ENCODE data around the gene SAFB. TPM values are rescaled to one million over a fixed set of nuclear protein-coding genes. Genes with fewer than 3 reads are reported as not detected.

SAFB gene
- polyA plus RNA-seq, 1 of the 3 experiments (the other 2 are of a cell fraction): 90.0 TPM

DNA sequence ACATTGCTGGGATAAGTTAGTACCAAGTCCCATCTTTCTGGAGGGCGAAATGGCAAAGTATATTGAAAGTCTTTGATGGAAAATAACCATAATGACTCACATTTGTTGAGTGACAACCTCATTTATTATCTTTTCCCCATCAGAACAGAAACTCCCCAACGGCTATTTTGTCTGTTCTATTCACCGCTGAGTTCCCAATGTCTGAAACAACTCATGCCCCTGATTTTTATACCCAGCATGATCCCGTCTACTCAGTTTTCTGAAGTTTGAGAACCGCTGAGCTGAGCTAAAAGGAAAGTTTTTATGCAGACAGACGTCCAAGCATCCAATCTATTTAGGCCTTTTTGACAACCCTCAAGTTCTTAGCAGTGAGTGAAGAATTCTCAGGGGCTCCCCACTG lies 47.3 kb upstream of the SAFB start:
- Histone ChIP-seq H3K4me3 (ENCODE audit: low read depth in 2 of 2, low read length in 1 of 2) (no peak overlapping the region), H3K79me2 (ENCODE audit: insufficient read depth) (no peaks in the 10 kb centered on the region), H3K9me2 (no peaks in the 10 kb centered on the region), H3K36me3 (replicated peaks in 1 of 2; ENCODE audit: control insufficient read depth in 1 of 2, insufficient read depth in 2 of 2, low read length in 1 of 2) (no peaks in the 10 kb centered on the region), H3F3A (replicated peaks; ENCODE audit: insufficient read depth) (peaks cover 2% of the 10 kb centered on the region), H3K4me1 (ENCODE audit: control insufficient read depth in 1 of 2, insufficient read depth in 2 of 2, low read depth in 1 of 2, low read length in 1 of 2) (peaks cover 3 to 7% of the 10 kb centered on the region in 2 experiments; a peak in 1 of 4 replicates), H3K27me3 (ENCODE audit: insufficient read depth) (no peaks in the 10 kb centered on the region), H3K9me3 (no peaks in the 10 kb centered on the region), H4K20me1 (ENCODE audit: insufficient read depth) (no peaks in the 10 kb centered on the region), H3K4me2 (no peak overlapping the region), H3K9ac (no peak overlapping the region), H3K27ac (ENCODE audit: low read depth in 2 of 2, low read length in 1 of 2) (no peak overlapping the region), H2AFZ (ENCODE audit: low read depth) (no peak overlapping the region)
- ChIA-PET CTCF (interaction anchor here (1.0 kb wide), 1 partner anchor 28 kb away, joined by 4 read pairs; no protein-coding TSS in a partner anchor), POLR2A (no interaction called here)
- WGBS (ENCODE audit: low lambda C conversion rate): 78% methylated on average over 6 of the region's 6 CpGs
- TF ChIP-seq EZH2phosphoT487 (IDR thresholded peaks at IDR 0.05; ENCODE audit: borderline replicate concordance, low read depth) (no peak), NFIC (IDR thresholded peaks at IDR 0.05; ENCODE audit: borderline replicate concordance) (no peak)
- TF ChIP-seq, protein P1, sequence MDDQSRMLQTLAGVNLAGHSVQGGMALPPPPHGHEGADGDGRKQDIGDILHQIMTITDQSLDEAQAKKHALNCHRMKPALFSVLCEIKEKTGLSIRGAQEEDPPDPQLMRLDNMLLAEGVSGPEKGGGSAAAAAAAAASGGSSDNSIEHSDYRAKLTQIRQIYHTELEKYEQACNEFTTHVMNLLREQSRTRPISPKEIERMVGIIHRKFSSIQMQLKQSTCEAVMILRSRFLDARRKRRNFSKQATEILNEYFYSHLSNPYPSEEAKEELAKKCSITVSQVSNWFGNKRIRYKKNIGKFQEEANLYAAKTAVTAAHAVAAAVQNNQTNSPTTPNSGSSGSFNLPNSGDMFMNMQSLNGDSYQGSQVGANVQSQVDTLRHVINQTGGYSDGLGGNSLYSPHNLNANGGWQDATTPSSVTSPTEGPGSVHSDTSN (IDR thresholded peaks at IDR 0.05): no peak
- no peak for DNase-seq

DNA sequence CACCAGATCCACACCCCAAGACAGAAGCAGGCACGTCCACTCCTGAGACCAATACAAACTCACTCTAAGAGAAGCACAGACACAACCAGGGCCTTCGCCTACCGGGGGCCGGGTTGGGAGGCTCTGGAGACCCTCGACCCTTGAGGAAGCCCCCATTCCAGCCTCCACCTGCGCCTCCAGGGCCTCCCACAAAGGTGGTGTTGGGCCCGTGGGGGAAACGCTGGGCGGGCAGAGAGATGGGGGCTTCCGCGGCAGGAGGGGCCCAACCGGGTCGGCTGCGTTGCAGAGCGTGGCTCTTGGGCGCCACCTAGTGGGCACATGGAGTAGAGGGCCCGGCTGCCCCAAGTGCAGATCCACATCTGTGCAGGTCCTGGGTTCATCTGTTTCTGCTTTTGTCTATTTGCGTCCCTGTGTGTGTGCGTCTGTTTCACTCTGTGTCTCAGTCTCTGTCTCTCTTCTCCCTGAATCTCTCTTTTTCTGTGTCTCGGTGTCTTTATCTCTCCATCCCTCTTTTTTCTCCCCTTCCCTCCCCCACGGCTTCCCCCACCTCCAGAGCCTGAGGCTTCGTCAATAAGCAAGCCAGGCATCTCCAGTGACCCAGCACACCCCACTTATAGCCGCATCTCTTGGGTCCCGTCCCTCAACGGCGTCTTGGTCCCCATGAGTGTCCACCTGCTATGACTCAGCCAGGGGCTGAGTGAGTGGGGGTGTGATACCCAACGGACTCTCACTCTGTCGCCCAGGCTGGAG lies 44.6 kb upstream of the SAFB start:
- WGBS (ENCODE audit: low lambda C conversion rate): 18% methylated on average over 21 of the region's 28 CpGs
- POLR2A ChIA-PET: no interaction called here
- TF ChIP-seq RXRA (IDR thresholded peaks at IDR 0.05; ENCODE audit: borderline replicate concordance, low read depth) (no peak), SMC3 (IDR thresholded peaks at IDR 0.05; ENCODE audit: low read depth, low read length) (peak; percentile 67), FOXJ3 (CRISPR knock-in tag; IDR thresholded peaks at IDR 0.05) (no peak), MXI1 (IDR thresholded peaks at IDR 0.05; ENCODE audit: low read depth, low read length) (no peak), NFIC (IDR thresholded peaks at IDR 0.05; ENCODE audit: borderline replicate concordance) (no peak), RAD21 (IDR thresholded peaks at IDR 0.05; ENCODE audit: low read length) (peak; percentile 90), CHD2 (IDR thresholded peaks at IDR 0.05; ENCODE audit: low read length, partially characterized antibody) (peak; percentile 67), TAF1 (IDR thresholded peaks at IDR 0.05; ENCODE audit: borderline replicate concordance, low read depth, low read length) (no peak), TEAD4 (IDR thresholded peaks at IDR 0.05; ENCODE audit: borderline replicate concordance, insufficient read depth) (no peak), RCOR1 (IDR thresholded peaks at IDR 0.05; ENCODE audit: low read length) (0 out of 2 replicates have a peak, but pooled peaks have one; percentile 10), GATA2 (CRISPR knock-in tag; IDR thresholded peaks at IDR 0.05) (no peak), POLR2AphosphoS5 (IDR thresholded peaks at IDR 0.05; ENCODE audit: low read depth, low read length) (no peak), SIN3A (IDR thresholded peaks at IDR 0.05; ENCODE audit: borderline replicate concordance, low read depth, low read length) (no peak)
- TF ChIP-seq, protein P2, sequence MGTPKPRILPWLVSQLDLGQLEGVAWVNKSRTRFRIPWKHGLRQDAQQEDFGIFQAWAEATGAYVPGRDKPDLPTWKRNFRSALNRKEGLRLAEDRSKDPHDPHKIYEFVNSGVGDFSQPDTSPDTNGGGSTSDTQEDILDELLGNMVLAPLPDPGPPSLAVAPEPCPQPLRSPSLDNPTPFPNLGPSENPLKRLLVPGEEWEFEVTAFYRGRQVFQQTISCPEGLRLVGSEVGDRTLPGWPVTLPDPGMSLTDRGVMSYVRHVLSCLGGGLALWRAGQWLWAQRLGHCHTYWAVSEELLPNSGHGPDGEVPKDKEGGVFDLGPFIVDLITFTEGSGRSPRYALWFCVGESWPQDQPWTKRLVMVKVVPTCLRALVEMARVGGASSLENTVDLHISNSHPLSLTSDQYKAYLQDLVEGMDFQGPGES (IDR thresholded peaks at IDR 0.05; ENCODE audit: low read depth, low read length): no peak
- TF ChIP-seq, protein P1 (IDR thresholded peaks at IDR 0.05): no peak
- TF ChIP-seq, protein P3, sequence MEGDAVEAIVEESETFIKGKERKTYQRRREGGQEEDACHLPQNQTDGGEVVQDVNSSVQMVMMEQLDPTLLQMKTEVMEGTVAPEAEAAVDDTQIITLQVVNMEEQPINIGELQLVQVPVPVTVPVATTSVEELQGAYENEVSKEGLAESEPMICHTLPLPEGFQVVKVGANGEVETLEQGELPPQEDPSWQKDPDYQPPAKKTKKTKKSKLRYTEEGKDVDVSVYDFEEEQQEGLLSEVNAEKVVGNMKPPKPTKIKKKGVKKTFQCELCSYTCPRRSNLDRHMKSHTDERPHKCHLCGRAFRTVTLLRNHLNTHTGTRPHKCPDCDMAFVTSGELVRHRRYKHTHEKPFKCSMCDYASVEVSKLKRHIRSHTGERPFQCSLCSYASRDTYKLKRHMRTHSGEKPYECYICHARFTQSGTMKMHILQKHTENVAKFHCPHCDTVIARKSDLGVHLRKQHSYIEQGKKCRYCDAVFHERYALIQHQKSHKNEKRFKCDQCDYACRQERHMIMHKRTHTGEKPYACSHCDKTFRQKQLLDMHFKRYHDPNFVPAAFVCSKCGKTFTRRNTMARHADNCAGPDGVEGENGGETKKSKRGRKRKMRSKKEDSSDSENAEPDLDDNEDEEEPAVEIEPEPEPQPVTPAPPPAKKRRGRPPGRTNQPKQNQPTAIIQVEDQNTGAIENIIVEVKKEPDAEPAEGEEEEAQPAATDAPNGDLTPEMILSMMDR (IDR thresholded peaks at IDR 0.05): peak; percentile 92
- TF ChIP-seq, protein P4, sequence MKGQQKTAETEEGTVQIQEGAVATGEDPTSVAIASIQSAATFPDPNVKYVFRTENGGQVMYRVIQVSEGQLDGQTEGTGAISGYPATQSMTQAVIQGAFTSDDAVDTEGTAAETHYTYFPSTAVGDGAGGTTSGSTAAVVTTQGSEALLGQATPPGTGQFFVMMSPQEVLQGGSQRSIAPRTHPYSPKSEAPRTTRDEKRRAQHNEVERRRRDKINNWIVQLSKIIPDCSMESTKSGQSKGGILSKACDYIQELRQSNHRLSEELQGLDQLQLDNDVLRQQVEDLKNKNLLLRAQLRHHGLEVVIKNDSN (IDR thresholded peaks at IDR 0.05; ENCODE audit: borderline replicate concordance, low read depth): no peak
- Histone ChIP-seq H3K9me3 (no peaks in the 10 kb centered on the region), H4K20me1 (ENCODE audit: insufficient read depth) (no peaks in the 10 kb centered on the region), H3F3A (replicated peaks; ENCODE audit: insufficient read depth) (peaks cover 2% of the 10 kb centered on the region), H3K9ac (no peak overlapping the region), H3K9me2 (no peaks in the 10 kb centered on the region), H2AFZ (ENCODE audit: low read depth) (peak overlapping the region; percentile 25; the same call in 1 of the 2 replicates), H3K27ac (ENCODE audit: low read depth in 2 of 2, low read length in 1 of 2) (no peak overlapping the region), H3K79me2 (ENCODE audit: insufficient read depth) (no peaks in the 10 kb centered on the region), H3K4me3 (ENCODE audit: low read depth in 2 of 2, low read length in 1 of 2) (no peak overlapping the region; a peak in 1 of 4 replicates), H3K36me3 (replicated peaks in 1 of 2; ENCODE audit: control insufficient read depth in 1 of 2, insufficient read depth in 2 of 2, low read length in 1 of 2) (no peaks in the 10 kb centered on the region), H3K4me2 (peak overlapping the region; percentile 47; the same call in 1 of the 2 replicates), H3K27me3 (ENCODE audit: insufficient read depth) (no peaks in the 10 kb centered on the region), H3K4me1 (ENCODE audit: control insufficient read depth in 1 of 2, insufficient read depth in 2 of 2, low read depth in 1 of 2, low read length in 1 of 2) (peaks cover 3 to 7% of the 10 kb centered on the region in 2 experiments; a peak in 1 of 4 replicates)
- CTCF ChIA-PET: interaction anchor here (0.6 to 2.8 kb wide), 12 partner anchors 11 to 530 kb away, joined by 3 to 16 read pairs (median 3); no protein-coding TSS in a partner anchor
- DNase-seq: peak; percentile 95
